ENCODE results near the gene OXSR1.
"Not testable (repeated sequence)": the region's sequence is repeated elsewhere in the genome, so short reads cannot be mapped to it uniquely, and the experiment has no call there.

OXSR1 gene

DNA sequence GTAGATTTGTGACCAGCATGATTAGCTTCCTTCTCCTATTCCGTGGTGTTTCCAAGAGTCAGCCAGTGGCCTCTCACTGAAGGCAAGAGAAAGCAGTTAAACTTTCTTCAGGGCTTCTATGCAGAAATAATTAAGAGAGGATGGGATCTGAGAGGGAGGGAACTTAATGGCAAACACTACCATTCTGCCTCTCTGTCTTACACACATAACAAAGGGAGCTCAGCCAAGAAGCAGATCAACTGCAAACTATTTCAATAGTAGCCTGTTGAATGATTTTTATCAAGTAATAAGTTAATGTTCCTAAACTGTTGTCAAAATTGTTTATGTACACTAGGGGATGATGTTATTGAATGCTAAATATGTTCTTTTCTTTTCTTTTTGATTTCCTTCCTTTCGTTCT is 11.8 kb downstream of the OXSR1 start:
- H3K4me1 ChIP-seq (ENCODE audit: control insufficient read depth in 1 of 2, insufficient read depth in 2 of 2, low read length in 2 of 2), result peaks cover 0 to 3% of the 10 kb centered on the region in 2 donors

DNA sequence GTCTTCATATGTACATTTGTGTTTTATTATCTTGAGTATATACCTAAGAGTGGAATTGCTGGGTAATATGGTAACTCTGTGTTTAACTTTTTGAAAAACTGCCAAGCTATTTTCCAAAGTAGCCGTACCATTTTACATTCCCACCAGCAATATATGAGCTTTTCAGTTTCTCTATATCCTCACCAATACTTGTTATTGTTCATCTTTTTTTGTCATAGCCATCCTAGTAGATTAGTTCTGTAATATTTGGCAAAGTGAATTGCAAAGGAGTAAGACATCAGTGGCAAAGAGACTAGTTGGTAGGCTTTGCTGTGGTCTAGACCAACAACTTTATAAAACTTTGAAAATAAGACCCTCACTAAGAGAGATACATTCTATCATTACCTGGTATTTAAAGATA is 21.4 kb downstream of the OXSR1 start:
- Histone ChIP-seq H3K27ac (ENCODE audit: low read length) (no peak overlapping the region), H3K36me3 (ENCODE audit: control insufficient read depth in 1 of 2, insufficient read depth in 2 of 2, low read length in 2 of 2) (peaks cover 6 to 8% of the 10 kb centered on the region in 2 donors), H3K27me3 (ENCODE audit: low read depth, low read length) (no peaks in the 10 kb centered on the region), H3K9me3 (ENCODE audit: control insufficient read depth in 1 of 2, low read length in 2 of 2) (no peaks in the 10 kb centered on the region), H3K4me3 (ENCODE audit: low read depth in 1 of 2, low read length in 2 of 2) (no peak overlapping the region), H3K4me1 (ENCODE audit: control insufficient read depth in 1 of 2, insufficient read depth in 2 of 2, low read length in 2 of 2) (no peaks in the 10 kb centered on the region)

More for the DNA sequence above, 11.8 kb downstream of the OXSR1 start:
- H3K4me3 ChIP-seq (ENCODE audit: low read depth in 1 of 2, low read length in 2 of 2), result no peak overlapping the region
- H3K27ac ChIP-seq (ENCODE audit: low read length), result no peak overlapping the region
- no peaks in the 10 kb centered on the region for H3K36me3 ChIP-seq (ENCODE audit: control insufficient read depth in 1 of 2, insufficient read depth in 2 of 2, low read length in 2 of 2)
- H3K27me3 ChIP-seq (ENCODE audit: low read depth, low read length), result no peaks in the 10 kb centered on the region
- H3K9me3 ChIP-seq (ENCODE audit: control insufficient read depth in 1 of 2, low read length in 2 of 2), result no peaks in the 10 kb centered on the region

DNA sequence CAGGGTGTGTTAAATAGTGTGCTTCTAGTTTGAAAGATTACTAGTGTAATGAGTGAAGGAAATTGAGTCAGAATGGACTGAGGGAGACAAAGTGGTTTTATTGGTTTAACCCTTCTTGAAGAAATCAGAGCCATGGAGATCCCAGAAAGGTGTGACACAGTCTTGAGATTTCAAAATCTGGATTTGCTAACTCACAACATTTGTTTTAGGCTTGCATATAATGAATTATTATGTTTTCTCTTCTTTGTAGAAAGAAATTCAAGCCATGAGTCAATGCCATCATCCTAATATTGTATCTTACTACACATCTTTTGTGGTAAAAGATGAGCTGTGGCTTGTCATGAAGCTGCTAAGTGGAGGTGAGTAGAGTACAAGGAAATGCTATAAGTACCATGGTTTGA is 25.1 kb downstream of the OXSR1 start:
- H3K4me3 ChIP-seq (ENCODE audit: low read depth in 1 of 2, low read length in 2 of 2), result no peak overlapping the region
- H3K27ac ChIP-seq (ENCODE audit: low read length), result no peak overlapping the region
- H3K27me3 ChIP-seq (ENCODE audit: low read depth, low read length), result no peaks in the 10 kb centered on the region
- no peaks in the 10 kb centered on the region for H3K4me1 ChIP-seq (ENCODE audit: control insufficient read depth in 1 of 2, insufficient read depth in 2 of 2, low read length in 2 of 2)
- H3K9me3 ChIP-seq (ENCODE audit: control insufficient read depth in 1 of 2, low read length in 2 of 2), result no peaks in the 10 kb centered on the region
- H3K36me3 ChIP-seq (ENCODE audit: control insufficient read depth in 1 of 2, insufficient read depth in 2 of 2, low read length in 2 of 2), result peaks cover 3 to 19% of the 10 kb centered on the region in 2 donors

DNA sequence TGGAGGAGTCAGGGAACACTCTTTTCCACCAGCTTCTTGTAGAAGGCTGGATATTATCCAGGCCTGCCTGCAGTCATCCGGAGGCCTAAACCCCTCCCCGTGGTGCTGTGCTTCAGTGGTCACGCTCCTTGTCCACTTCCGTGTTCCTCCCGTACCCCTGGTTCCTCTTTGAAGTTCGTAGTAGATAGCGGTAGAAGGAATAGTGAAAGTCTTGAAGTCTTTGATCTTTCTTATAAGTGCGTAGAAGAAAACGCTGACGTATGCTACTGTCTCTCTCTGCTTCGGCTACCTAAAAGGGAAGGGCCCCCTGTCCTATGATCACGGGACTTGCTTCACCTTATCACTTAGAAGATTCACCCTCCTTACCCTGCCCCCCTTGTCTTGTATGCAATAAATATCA is 37.6 kb downstream of the OXSR1 start:
- H3K4me1 ChIP-seq (ENCODE audit: control insufficient read depth in 1 of 2, insufficient read depth in 2 of 2, low read length in 2 of 2); H3K27ac ChIP-seq (ENCODE audit: low read length): not testable (repeated sequence)
- peaks cover 11% of the 10 kb centered on the region in 2 donors for H3K36me3 ChIP-seq (ENCODE audit: control insufficient read depth in 1 of 2, insufficient read depth in 2 of 2, low read length in 2 of 2)

DNA sequence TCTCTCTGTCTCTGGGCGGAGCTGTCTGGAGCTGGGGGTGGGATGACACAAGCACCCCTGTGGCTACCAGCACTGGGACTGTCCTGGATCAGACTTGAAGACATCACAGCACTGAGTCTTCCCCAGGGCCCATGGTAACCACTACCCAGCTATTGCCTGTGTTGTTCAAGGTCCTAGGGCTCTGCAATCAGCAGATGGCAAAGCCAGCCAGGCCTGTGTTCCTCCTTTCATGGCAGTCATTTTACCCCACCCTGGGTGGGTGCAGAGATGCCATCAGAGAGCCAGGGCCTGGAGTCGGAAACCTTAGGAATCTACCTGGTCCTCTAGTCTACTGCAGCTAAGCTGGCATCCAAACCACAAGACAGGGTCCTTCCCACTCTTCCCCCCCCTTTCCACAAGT is 38.4 kb downstream of the OXSR1 start:
- Histone ChIP-seq H3K4me1 (ENCODE audit: control insufficient read depth in 1 of 2, insufficient read depth in 2 of 2, low read length in 2 of 2) (no peaks in the 10 kb centered on the region), H3K27me3 (ENCODE audit: low read depth, low read length) (no peaks in the 10 kb centered on the region), H3K36me3 (ENCODE audit: control insufficient read depth in 1 of 2, insufficient read depth in 2 of 2, low read length in 2 of 2) (peaks cover 9 to 11% of the 10 kb centered on the region in 2 donors), H3K27ac (ENCODE audit: low read length) (no peak overlapping the region), H3K4me3 (ENCODE audit: low read depth in 1 of 2, low read length in 2 of 2) (no peak overlapping the region), H3K9me3 (ENCODE audit: control insufficient read depth in 1 of 2, low read length in 2 of 2) (no peaks in the 10 kb centered on the region)

More for the DNA sequence above, 37.6 kb downstream of the OXSR1 start:
- not testable (repeated sequence) for H3K27me3 ChIP-seq (ENCODE audit: low read depth, low read length); H3K4me3 ChIP-seq (ENCODE audit: low read depth in 1 of 2, low read length in 2 of 2); H3K9me3 ChIP-seq (ENCODE audit: control insufficient read depth in 1 of 2, low read length in 2 of 2)

DNA sequence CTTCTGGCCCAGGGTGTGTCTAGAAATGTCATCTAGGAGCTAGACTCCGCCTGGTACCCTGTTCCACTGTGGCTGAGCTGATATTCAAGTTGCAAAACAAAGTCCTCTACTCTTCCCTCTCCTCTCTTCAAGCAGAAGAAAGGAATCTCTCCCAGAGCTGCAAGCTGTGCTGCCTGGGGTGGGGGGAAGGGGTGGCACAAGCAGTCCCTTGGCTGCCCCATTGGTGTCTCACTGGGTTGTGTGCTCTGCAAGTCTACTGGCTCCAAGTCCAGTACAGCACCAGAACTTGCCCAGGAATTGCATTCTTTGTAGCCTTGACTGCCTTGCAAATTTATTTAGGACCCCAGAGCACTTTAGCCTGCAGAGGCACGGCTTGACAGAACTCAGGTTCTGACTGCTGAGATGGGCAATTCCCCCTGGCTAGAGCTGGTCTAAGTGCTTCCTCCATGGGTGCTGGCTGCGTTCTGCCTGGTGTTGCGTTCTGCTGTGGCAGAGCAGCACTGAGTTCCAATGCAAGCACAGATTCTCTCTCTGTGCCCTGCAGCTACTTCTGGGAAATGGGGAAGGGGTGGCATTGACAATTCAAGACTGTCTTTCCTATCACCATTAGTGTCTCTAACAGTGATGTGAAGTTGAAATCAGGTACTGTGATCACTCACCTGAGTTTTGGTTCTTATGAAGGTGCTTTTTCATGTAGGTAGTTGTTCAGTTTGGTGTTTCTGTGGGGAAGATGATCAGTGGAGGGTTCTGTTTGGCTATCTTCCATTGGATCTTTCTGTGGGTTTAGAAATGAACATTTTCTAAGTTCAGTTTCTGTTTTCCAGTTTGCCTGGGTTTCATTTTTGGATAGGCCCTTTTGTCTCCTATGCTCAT is 39.5 kb downstream of the OXSR1 start:
- Histone ChIP-seq H3K9me3 (ENCODE audit: control insufficient read depth in 1 of 2, low read length in 2 of 2) (no peaks in the 10 kb centered on the region), H3K4me1 (ENCODE audit: control insufficient read depth in 1 of 2, insufficient read depth in 2 of 2, low read length in 2 of 2) (no peaks in the 10 kb centered on the region), H3K27me3 (ENCODE audit: low read depth, low read length) (no peaks in the 10 kb centered on the region), H3K27ac (ENCODE audit: low read length) (no peak overlapping the region), H3K36me3 (ENCODE audit: control insufficient read depth in 1 of 2, insufficient read depth in 2 of 2, low read length in 2 of 2) (peaks cover 2 to 5% of the 10 kb centered on the region in 2 donors), H3K4me3 (ENCODE audit: low read depth in 1 of 2, low read length in 2 of 2) (no peak overlapping the region)

DNA sequence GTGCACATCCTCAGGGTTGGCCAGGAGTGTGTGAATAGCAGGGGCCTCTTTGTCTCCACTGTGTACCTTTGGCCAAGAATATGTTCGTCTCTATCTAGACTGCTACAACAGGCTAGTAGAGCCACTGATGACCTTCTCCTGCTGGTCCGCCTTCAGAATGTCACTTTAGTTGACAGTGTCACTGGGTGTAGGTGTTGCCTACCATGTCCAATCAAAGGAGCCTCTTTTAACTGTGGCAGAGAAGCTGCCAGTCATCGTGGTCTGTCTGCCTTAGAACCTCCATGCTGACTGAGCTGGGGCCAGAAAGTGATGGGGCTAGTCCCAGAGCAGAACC is 40.1 kb downstream of the OXSR1 start:
- Histone ChIP-seq H3K27ac (ENCODE audit: low read length) (no peak overlapping the region), H3K4me3 (ENCODE audit: low read depth in 1 of 2, low read length in 2 of 2) (no peak overlapping the region), H3K4me1 (ENCODE audit: control insufficient read depth in 1 of 2, insufficient read depth in 2 of 2, low read length in 2 of 2) (no peaks in the 10 kb centered on the region), H3K9me3 (ENCODE audit: control insufficient read depth in 1 of 2, low read length in 2 of 2) (no peaks in the 10 kb centered on the region), H3K27me3 (ENCODE audit: low read depth, low read length) (no peaks in the 10 kb centered on the region), H3K36me3 (ENCODE audit: control insufficient read depth in 1 of 2, insufficient read depth in 2 of 2, low read length in 2 of 2) (no peaks in the 10 kb centered on the region)

DNA sequence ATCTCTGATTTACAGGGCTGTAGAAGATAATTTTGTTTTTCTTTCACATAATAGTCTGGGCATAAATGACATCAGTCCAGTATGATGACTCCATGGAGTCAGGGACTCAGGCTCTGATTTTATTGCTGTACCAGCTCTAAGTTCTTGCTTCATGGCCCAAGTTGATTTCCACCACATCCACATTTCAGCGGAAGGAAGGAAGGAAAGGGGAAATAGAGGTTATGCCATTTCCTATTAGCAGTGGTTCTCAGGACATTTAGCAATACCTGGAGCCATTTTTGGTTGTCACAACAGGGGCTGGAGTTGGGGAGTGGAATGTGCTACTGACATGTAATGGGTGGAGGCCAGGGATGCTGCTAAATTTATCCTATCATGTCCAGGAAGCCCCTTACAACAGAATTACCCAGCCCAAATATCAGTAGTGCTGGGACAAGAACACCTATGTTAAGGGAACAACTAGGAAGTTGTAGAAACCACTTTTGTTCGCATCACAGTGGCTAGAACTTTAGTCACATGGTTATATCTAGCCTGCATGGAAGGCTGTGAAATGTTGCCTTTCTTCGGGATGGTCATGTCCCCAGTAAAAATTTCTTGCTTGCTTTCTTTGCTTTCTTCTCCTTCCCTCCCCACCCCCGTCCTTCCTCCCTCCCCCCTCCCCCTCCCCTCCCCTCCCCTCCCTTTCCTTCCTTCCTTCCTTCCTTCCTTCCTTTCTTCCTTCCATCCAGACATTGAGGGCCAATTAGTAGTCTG is 42.1 kb downstream of the OXSR1 start:
- H3K9me3 ChIP-seq (ENCODE audit: control insufficient read depth in 1 of 2, low read length in 2 of 2), result no peaks in the 10 kb centered on the region
- H3K36me3 ChIP-seq (ENCODE audit: control insufficient read depth in 1 of 2, insufficient read depth in 2 of 2, low read length in 2 of 2), result no peaks in the 10 kb centered on the region
- H3K27ac ChIP-seq (ENCODE audit: low read length), result no peak overlapping the region
- no peaks in the 10 kb centered on the region for H3K27me3 ChIP-seq (ENCODE audit: low read depth, low read length)
- H3K4me3 ChIP-seq (ENCODE audit: low read depth in 1 of 2, low read length in 2 of 2), result no peak overlapping the region
- peaks cover 0 to 6% of the 10 kb centered on the region in 2 donors for H3K4me1 ChIP-seq (ENCODE audit: control insufficient read depth in 1 of 2, insufficient read depth in 2 of 2, low read length in 2 of 2)

DNA sequence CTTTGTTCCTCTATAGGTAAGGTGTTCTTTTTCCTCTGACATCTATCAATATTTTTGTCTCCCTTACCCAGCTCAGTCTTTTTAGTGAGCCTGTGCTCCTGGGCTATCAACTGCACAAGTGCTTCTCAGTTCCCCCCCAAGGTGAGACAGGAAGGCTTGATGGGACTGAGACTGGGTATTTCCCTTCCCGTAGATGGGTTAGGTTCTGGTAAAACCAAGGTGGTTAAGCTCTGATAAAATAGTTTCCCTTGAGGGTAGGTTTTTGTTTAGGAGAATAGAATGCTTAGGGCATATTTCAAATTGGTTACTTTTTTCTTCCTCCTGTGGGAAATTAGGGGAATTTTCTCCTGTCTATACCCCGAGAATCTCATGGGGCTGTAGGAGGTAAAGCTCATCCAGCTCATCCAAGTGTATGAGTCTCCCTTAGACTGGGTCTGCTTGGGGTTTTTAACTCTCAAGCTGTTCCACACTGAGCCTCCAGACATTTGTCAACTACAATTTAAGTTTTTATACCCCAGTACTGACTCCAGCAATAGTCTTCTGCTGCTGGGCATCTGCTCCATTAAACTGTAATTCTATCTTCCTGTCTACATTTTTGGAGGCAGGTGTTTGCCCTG is 44.9 kb downstream of the OXSR1 start:
- no peaks in the 10 kb centered on the region for H3K36me3 ChIP-seq (ENCODE audit: control insufficient read depth in 1 of 2, insufficient read depth in 2 of 2, low read length in 2 of 2)
- H3K27ac ChIP-seq (ENCODE audit: low read length), result no peak overlapping the region
- peaks cover 0 to 10% of the 10 kb centered on the region in 2 donors for H3K4me1 ChIP-seq (ENCODE audit: control insufficient read depth in 1 of 2, insufficient read depth in 2 of 2, low read length in 2 of 2)
- no peak overlapping the region for H3K4me3 ChIP-seq (ENCODE audit: low read depth in 1 of 2, low read length in 2 of 2)
- H3K27me3 ChIP-seq (ENCODE audit: low read depth, low read length), result no peaks in the 10 kb centered on the region
- H3K9me3 ChIP-seq (ENCODE audit: control insufficient read depth in 1 of 2, low read length in 2 of 2), result no peaks in the 10 kb centered on the region

DNA sequence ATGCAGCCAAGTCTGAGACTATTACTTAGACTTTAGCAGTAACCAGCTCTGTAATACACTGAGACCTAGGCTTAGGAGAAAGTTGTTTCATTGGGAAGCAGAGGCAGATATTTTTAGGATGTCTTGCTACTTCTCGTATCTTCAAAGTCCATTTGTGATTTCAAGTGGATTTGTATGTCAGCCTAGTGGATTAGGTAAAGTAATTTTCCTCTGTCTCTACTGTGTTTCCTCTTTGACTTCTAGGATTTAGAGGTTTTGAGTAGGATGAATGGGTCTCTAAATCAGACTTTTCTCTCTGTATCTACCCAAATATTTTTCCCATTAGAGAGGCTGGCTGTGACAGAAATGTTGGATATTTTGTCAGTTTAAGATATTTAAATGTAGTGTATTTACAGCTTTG is 46.8 kb downstream of the OXSR1 start:
- no peak overlapping the region for H3K4me3 ChIP-seq (ENCODE audit: low read depth in 1 of 2, low read length in 2 of 2)
- H3K9me3 ChIP-seq (ENCODE audit: control insufficient read depth in 1 of 2, low read length in 2 of 2), result no peaks in the 10 kb centered on the region
- peaks cover 0 to 10% of the 10 kb centered on the region in 2 donors for H3K4me1 ChIP-seq (ENCODE audit: control insufficient read depth in 1 of 2, insufficient read depth in 2 of 2, low read length in 2 of 2)
- no peak overlapping the region for H3K27ac ChIP-seq (ENCODE audit: low read length)
- no peaks in the 10 kb centered on the region for H3K36me3 ChIP-seq (ENCODE audit: control insufficient read depth in 1 of 2, insufficient read depth in 2 of 2, low read length in 2 of 2)
- H3K27me3 ChIP-seq (ENCODE audit: low read depth, low read length), result no peaks in the 10 kb centered on the region

DNA sequence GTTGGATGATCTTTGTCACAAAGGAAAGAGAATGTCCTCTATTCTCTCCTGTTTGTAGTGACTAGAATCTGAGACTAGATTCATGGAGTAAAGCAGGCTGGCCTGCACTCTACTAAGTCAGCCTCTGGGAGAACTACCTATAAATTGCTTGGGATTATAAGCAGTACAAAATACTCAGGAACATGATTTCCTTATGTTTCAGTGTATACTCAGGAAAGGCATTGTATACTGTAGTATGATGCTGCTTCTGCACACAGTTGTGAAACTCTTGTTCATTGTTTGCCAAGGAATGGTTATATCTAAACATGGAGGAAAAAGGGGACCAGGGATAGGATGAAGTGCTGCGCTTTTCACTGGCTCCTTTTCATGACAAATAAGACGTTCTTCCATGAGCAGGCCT is 49.2 kb downstream of the OXSR1 start:
- Histone ChIP-seq H3K9me3 (ENCODE audit: control insufficient read depth in 1 of 2, low read length in 2 of 2) (no peaks in the 10 kb centered on the region), H3K36me3 (ENCODE audit: control insufficient read depth in 1 of 2, insufficient read depth in 2 of 2, low read length in 2 of 2) (peaks cover 0 to 5% of the 10 kb centered on the region in 2 donors), H3K4me3 (ENCODE audit: low read depth in 1 of 2, low read length in 2 of 2) (no peak overlapping the region), H3K27ac (ENCODE audit: low read length) (no peak overlapping the region), H3K4me1 (ENCODE audit: control insufficient read depth in 1 of 2, insufficient read depth in 2 of 2, low read length in 2 of 2) (peaks cover 0 to 10% of the 10 kb centered on the region in 2 donors), H3K27me3 (ENCODE audit: low read depth, low read length) (no peaks in the 10 kb centered on the region)
